GM20000 (cell line): ENCODE data around the gene DNAJC18.

ENCODE experiments used
- DNase-seq: peaks from one replicate; pipeline ENCODE4 v3.0.0; 2012; ENCODE audit warnings: low spot score
- TF ChIP-seq, protein P1 (sequence below): IDR thresholded peaks from 2 replicates; pipeline ENCODE4 v1.5.1; 2012; ENCODE audit warnings: mild to moderate bottlenecking, control low read depth; ENCODE audit errors: extremely low read depth, missing control alignments

DNAJC18 gene

DNA sequence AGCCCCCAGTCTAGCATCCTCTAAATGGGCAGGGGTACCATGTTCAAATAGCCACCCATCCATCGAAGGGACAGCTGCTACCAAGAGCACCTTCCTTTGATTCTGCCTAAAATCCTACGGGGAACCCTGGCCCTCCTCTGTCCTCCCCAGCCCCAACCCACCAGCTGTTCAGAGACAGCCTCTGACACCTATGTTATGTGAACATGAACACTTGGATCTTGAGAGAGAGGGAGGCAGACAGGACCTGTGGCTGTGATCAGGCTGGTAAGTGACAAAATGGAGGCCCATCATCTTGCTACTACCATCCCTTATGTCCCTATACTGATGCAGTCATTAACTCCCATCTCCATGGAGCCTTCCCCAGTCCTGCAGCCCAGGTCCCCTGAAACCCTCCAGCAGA lies 64.4 kb downstream of the DNAJC18 start:
- no peak for DNase-seq
- TF ChIP-seq, protein P1, sequence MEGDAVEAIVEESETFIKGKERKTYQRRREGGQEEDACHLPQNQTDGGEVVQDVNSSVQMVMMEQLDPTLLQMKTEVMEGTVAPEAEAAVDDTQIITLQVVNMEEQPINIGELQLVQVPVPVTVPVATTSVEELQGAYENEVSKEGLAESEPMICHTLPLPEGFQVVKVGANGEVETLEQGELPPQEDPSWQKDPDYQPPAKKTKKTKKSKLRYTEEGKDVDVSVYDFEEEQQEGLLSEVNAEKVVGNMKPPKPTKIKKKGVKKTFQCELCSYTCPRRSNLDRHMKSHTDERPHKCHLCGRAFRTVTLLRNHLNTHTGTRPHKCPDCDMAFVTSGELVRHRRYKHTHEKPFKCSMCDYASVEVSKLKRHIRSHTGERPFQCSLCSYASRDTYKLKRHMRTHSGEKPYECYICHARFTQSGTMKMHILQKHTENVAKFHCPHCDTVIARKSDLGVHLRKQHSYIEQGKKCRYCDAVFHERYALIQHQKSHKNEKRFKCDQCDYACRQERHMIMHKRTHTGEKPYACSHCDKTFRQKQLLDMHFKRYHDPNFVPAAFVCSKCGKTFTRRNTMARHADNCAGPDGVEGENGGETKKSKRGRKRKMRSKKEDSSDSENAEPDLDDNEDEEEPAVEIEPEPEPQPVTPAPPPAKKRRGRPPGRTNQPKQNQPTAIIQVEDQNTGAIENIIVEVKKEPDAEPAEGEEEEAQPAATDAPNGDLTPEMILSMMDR: no peak

DNA sequence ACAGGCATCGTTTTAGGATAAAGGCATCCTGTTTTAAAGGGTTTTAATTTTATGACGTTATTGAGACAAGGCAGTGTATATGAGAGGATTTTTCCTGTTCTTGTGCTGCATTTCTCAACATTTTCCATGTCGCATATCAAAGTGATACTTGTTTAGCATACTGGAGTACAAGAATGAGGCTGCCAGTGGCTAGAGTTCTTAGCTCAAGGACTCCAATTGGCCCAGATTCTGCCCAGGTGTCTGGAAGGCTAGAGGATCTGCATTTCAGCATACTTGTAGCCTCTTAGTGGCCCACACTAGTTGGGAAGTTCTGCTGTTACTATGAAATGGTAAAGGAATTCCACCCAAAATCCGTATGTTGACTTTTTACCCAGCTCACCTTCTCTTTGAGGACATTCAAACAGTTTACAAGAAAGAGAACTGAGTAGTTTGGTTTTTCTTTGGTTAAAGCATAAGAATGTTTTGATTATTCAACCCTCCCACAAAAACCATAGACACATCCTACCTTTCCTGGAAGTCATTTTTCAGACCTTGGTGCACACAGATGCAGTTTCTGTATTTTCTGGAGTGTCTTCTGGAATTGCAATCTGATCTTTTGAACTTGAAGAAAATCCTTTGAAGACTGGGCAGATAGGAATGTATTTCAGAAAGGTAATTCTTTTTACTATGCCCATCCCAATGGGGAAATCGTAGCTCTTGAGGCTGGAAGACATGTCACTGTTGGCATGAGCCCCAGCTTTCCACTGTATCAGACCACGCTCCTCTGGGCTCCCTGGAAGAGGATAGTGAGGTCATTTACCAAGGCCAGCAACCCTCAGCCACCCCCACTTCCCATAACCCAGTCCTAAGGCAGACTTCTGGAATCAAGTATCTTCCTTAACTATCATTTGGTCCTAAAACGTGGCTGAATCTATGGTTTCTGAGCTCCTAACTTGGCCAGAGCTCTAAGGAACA lies 67.6 kb downstream of the DNAJC18 start:
- TF ChIP-seq, protein P1: no peak
- no peak for DNase-seq

DNA sequence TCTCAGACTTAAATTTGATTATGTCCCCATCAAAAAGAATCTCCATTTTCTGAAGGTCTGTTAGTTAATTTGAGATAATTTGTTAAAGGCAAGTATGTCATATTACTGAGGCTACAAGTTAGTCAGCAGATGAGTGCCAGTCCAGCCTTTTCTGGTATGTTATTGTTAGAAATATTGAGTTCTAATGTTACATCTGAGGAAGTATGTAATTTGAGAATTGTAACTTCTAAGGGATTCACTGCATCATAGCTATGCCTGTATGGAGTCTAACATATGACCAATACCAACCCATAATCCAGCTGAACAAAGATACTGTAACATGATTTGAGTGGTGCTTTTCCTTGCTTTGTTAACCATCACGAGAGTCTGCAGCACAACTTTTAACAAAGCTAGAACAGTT lies 70.1 kb downstream of the DNAJC18 start:
- no peak for DNase-seq
- TF ChIP-seq, protein P1: no peak

DNA sequence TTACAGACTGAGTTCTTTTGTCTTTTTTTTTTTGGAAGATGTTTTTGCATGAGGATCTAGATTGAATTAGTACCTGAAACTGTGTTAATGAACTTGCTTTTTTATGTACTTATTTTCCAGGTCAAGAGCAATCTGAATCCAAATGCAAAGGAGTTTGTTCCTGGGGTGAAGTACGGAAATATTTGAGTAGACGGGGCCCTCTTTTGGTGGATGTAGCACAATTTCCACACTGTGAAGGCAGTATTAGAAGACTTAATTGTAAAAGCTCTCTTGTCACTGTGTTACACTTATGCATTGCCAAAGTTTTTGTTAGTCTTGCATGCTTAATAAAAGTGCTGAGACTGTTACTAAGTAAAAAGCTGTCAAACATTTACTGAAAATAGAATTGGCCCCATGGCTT lies 70.7 kb downstream of the DNAJC18 start:
- no peak for DNase-seq
- TF ChIP-seq, protein P1: no peak

DNA sequence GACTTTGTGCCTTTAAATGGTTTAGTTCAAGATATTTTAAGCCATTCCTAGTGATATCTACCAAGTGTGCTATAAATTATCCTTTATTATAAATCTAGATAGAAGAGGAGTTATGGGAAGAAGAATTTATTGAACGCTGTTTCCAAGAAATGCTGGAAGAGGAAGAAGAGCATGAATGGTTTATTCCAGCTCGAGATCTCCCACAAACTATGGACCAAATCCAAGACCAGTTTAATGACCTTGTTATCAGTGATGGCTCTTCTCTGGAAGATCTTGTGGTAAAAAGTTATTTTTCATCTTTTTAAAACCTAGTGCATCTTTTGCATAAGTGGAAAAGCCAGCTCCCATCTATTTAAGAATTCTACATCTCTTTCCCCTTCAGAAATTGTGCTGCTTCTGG lies 74.9 kb downstream of the DNAJC18 start:
- DNase-seq: no peak
- TF ChIP-seq, protein P1: no peak

DNA sequence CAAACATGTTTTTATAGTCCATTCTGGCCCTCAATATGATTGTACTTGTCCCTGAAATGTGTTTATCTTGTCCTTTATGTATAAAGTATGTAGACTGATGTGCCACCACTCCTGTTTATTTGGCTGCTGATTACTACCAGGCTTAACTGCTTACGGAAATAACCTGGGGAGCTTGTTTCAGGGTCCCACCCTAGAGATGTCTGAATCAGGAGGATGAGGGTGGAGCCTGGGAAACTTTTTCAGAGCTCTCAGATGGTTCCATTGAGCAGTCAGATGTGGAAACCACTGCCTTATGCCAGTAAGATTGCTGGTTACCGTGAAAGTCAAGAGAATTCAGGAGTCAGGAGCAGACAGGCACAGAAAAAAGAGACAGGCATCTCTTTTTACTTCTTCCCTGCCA lies 75.4 kb downstream of the DNAJC18 start:
- no peak for DNase-seq
- TF ChIP-seq, protein P1: no peak

- no peak for DNase-seq
- TF ChIP-seq, protein P1: no peak
Observed at GRCh38 chr5:139361835-139362429, 77.4 kb downstream of the DNAJC18 start.
